ENCODE results near the gene TCF12.

TCF12 gene

DNA sequence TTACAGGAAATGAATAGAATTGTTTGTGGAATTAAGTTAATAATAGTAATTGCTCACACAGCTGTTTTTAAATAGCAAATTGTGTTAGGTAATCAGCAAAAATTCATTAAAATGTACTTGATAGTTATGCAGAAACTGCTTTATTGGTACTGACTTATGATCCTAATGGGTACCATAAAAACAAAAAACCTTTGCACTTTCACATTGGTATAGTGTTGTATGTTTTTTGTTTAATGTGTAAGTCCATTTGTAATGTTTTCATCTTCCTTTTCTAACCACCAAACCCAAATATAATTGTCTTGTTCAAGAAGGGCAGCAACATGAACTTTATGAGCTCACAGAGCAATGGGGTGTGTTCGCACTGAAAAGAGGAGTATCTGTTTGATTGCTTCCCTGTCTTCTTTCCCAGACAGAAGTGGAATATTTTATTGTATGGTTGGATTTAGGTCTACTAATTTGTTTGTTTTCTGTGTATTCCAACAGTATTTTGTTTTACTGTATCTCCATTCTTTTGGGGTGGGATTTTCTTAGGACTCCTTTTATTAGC lies 135.8 kb downstream of the TCF12 start:
- no peak for DNase-seq

GRCh38 chr15:57056357-57056756 lies 137.9 kb downstream of the TCF12 start:
- no peak for DNase-seq

GRCh38 chr15:57057134-57057930 lies 138.9 kb downstream of the TCF12 start:
- DNase-seq = no peak

- no peak for DNase-seq
These were observed 140.7 kb downstream of the TCF12 start for GRCh38 chr15:57059026-57059660.

DNA sequence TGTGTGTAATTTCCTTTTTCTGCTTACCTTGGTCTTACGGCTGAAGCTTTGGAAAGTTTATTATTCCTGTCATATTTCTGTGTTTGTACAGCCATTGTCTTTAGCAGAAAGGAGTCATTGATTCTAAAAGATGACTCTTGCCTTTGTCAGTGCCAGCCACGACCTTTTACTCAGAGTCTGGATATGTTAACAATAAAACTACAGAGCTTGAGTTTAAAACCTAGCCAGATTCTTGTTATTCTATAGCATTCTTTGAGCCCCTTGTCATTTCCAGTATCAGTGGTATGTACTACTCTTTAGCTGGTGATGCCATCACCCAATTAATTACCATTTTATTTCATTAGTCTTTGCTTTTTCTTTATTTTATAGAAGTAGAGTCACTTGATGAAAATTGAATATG lies 142.4 kb downstream of the TCF12 start:
- no peak for DNase-seq

GRCh38 chr15:57061281-57061680 lies 142.8 kb downstream of the TCF12 start:
- DNase-seq = no peak

GRCh38 chr15:57061696-57062095 lies 143.3 kb downstream of the TCF12 start:
- no peak for DNase-seq

DNA sequence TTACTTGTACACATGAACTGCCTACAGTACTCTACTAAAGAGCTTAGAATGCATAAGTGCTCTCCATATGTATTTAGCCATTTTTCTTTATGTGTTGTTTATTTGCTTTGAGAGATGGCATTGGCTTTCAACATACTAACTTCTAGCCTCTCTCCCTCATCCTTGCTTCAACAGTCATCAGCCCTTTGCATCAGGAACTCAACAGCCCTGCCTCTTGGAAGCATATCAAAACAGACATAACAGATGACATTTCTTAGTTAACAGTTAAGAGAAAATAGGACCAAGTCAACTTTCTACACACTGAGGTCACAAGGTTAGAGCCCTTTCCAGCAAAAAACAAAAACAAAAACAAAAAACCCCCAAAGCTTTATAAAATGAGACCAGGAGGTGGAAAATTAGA lies 145.6 kb downstream of the TCF12 start:
- no peak for DNase-seq

DNA sequence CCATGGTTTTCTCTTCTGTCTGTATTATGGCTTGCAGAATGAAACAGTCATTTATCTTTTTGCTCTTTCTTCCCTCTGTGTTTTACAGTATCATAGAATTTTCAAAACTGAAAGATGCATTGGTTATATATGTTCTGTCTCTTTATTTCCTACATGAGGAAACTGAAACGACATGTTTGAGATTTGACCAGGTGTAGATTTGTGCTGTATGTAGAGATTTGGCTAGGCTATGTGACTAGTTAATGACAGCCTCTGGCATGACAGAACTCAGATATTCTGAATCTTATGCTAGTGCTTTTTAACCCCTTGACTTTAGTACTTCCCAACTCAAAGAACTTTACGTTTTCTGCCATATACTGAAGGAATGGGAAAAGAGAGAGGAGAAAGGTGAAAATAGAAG lies 151.0 kb downstream of the TCF12 start:
- no peak for DNase-seq

- DNase-seq = no peak
These were observed 152.2 kb downstream of the TCF12 start for GRCh38 chr15:57070674-57071073.

GRCh38 chr15:57079446-57079845 lies 161.0 kb downstream of the TCF12 start:
- no peak for DNase-seq

- DNase-seq = peak in 1 of 2 experiments; percentile 12
These were observed 161.6 kb downstream of the TCF12 start for GRCh38 chr15:57079931-57080620.

DNA sequence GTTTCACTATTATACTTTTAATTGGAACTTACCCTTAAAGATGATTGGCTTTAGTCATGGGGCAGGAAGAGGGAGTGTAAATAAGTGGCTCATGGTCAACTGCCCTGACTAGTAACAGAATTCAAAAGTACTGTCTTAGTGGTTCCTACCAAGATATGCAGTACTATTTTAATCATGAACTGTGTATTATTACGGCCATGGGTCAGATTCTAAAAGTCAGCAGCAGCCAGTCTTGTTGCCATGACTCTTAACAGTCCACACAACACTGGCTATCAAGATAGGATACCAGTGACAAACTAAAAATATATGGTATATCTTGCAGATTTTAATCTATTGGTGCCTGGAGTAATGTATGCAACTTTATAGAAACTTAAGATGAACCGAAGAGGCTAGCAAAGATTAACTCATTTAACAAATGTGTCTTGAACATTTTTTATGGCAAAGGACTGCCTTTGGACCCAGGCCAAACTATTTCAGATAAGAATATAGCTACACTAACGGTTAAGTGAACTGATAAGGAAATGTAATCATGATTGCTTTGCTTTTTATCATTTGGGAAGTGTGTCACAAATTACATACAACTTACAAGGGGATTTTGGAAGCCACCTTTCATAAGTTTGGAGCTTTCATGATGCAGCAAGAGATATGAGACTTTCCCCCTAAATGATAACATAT lies 163.7 kb downstream of the TCF12 start:
- no peak for DNase-seq

DNA sequence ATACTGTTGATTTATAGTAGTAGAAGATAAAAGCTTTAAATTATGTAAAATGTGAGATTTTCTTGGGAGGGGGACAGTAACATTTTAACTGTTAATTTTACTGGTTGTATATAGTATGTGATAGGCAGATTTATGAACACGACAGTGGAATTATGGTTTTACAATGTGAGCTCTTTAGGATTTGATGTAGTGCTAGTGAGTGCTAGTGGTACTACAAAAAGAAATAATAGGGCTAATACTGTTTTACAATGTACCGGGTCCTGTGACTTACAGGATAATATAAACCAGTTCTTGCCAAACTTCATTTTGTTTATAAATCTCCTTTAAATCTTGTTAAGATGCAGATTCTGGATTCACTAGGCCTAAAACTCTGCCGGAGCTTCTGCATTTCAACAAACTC lies 165.7 kb downstream of the TCF12 start:
- no peak for DNase-seq

DNA sequence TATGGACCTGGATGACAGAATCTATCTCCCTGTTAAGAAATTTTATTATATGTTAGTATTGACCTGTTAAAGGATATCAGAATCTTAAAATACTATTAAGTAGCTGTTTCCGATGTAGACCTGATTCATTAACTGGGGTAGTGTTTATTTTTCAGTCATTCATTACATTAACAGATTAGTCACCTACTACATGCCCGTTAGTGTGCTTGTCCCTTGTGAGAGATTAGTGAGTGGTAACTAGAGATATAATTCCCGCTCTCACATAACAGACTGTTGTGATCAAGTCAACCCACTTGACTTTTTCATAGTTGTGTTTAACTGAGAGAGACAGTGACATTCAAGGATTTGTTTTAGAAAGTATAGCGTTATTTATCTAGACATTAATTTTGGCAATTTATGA lies 166.8 kb downstream of the TCF12 start:
- DNase-seq = no peak

- DNase-seq = no peak
These were observed 168.5 kb downstream of the TCF12 start for GRCh38 chr15:57086857-57087427.

GRCh38 chr15:57089815-57090495 lies 171.5 kb downstream of the TCF12 start:
- no peak for DNase-seq

GRCh38 chr15:57090496-57090859 lies 172.0 kb downstream of the TCF12 start:
- peak; percentile 43 to 60 for DNase-seq

- DNase-seq = no peak
These were observed 173.2 kb downstream of the TCF12 start for GRCh38 chr15:57091636-57092035.

DNA sequence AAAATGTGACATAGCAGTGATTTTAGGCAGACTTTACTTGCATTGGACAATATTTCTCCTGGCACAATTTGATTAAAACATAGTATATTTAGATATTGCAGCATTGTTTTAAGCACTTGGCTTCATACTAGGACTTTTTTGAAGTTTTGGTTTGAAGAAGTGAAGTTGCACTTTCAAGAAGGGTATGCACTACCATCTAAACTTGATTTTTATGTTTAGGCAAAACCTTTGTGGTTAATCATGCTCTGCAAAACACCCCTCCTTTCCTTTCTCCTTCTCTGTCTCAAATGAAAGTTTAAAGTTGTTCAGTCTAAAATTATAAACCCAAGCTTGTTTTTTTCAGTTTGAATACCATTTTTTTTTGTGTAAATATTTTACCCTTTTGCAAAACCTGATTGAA lies 173.8 kb downstream of the TCF12 start:
- DNase-seq = no peak

DNA sequence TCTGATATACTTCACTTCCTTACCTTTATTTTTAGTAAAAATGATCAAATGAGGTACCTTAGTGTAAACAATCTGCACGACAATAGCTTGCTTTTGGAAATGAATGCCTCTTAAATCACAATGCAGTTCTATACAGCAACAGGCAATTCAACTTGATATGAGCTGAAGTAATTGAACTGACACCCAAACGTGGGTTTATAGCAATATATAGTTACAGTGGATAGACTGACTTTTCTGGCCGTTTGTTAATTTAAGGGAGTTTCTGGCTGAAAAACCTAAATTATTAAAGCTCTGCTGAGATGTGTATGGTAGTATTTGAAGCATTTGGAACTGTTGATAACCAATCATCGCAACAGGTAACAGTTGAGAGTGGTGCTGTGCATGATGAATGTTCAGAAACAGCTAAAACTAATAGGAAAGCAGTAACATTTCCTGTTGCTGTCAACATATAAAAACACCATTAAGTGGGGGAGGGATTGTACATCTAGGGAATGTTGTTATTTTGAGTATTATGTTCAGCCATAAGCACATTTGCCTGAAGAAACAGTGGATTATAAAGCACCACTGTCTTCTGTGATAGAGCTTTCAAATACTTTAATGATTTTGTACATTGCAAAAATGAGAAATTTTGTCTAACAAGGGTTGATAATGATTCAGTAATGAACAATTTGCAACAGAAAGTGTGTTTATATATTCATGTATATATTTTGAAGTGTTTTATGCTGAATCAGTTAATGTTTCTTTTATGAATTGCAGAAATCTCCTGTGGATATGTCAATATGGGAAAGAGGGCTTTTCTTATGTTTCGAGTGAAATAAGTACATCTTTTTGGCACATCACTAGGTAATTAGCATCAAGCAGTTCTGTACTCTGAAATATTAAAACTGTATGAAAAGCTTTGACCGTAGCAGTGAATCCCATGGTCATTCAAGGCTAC lies 176.1 kb downstream of the TCF12 start:
- no peak for DNase-seq

All from NCI-H2081 (cell line).